LHCN-M2 (cell line): ENCODE data around the gene HOXB5. TPM values are rescaled to one million over a fixed set of nuclear protein-coding genes. Genes with fewer than 3 reads are reported as not detected.
A peak's percentile ranks its signal among the peaks of the same experiment; 100 is the strongest.

Experiments
- DNase-seq: peaks from one replicate; pipeline ENCODE4 v3.0.0-alpha.2; 2012; ENCODE audit warnings: low read depth
- total RNA-seq: library from RNA; depleted of rRNA; stranded (reverse); fragments of >200 nt; gene quantifications from 2 replicates; pipeline ENCODE4 v1.2.3, GENCODE V29; 2014

Gene HOXB5
- total RNA-seq, 1 experiment from 2014 or later: 1.8 TPM

DNA sequence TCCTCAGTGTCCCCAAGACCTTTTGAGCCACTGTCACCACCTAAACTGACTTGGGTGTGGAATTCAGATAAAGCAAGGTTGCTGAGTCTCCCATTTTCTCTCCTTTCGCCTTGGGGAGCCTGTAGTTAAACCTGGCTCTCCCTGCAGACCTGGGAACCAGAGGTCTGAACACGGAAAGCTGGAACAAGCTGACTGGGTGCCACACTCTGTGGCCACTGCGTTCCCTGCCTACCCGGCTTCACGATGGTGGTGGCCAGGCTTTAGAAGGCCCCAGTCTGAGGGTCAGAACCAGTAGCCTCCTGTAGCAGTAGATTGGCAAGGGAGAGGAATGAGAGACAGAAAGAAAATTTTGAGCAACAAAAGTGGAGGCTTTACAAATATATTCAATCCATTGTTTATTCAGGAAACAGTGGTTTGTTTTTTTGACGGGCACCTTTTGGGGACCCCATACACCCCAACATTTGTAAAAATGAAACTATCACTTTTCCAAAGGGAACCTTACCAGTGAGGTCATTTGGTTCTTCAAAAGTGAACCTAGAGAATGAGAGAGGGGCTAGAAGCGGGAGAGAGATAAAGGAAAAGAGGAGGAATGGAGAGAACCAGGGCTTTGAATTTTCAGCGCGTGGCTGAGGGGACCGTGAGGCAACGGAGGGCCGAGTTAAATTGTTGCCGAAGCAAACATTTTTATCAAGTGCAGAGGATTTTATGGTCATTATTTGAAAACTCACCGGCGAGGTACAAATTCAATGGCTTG is 23.3 kb upstream of the HOXB5 start:
- no peak for DNase-seq

DNA sequence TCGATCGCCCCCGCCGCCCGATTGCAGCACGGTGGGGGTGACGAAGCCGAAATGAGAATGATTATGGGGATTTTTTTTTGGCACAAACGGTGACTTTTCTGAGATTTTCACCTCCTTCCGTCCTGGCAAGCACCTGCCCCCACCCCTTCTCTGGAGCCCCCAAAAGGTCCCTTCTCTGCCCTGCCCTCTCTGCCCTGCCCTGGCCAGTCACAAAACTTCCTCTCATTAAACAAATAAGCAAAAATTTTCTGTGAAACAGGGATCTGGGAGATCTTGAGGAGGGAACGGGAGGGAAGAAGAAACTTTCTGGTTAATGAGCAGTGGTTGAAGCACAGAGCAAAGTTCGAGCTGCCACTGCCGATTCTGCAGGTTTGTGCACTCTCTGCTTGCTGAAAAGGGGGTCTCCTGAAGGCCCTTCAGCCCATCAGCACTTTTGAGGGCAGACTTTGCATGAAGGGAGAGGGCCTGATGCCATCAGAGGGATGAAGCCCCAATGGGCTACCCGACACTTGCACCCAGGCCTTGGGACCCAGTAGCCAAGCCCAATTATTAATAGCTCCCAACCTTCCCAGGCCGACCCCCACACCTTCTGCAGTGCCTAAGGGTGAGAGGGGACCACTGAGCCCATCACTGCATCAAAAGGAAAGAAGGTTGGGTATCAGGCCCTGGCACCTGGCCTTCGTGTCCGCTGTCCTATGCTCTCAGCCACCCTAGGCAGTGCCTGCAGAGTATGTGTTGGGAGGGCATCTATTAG is 22.6 kb upstream of the HOXB5 start:
- no peak for DNase-seq

- DNase-seq: peak; percentile 63
Observed at GRCh38 chr17:48615047-48615962, 21.7 kb upstream of the HOXB5 start, which contains the start of gene HOXB8. TSS of gene HOXB8 (minus strand) at chr17:48615292. CDS start at chr17:48614704, 588 bp downstream.

DNA sequence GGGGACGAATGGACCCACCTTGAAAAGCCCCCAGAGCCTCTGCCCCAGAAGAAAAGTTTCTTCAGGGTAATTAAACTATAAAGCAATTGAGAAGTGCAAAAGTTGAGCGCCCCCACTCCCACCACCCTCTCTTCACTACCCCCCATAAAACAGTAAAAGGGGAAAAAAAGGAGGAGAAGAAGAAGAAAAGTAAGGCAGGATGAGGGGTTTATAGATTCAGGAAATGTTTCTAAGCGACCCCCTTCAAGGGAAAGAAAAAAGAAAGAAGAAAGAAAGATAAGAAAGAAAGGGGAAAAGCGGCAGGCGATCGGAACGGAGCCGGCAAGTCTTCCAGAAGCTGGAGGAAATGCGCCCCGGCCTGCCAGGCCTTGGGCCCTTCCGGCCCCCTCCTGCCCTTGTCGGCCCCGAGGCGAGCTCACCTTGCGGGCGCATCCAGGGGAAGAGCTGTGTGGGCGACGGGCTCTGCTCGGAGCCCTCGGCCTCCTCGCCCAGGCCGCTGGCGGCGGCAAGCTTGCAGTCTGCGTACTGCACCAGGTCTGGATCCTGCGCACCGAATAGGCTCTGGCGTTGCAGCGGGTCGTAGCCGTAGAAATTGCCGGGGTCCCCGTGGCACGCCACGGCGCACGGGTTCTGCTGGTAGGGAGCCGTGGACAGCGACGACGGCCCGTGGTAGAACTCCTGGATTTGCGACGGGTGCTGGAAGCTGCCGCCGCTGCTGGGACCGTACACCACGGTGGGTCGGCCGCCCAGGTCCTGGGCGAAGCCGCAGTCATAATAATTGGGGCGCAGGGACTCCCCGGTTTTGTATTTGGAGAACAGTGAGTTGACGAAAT is 20.5 kb upstream of the HOXB5 start:
- peak; percentile 52 for DNase-seq

DNA sequence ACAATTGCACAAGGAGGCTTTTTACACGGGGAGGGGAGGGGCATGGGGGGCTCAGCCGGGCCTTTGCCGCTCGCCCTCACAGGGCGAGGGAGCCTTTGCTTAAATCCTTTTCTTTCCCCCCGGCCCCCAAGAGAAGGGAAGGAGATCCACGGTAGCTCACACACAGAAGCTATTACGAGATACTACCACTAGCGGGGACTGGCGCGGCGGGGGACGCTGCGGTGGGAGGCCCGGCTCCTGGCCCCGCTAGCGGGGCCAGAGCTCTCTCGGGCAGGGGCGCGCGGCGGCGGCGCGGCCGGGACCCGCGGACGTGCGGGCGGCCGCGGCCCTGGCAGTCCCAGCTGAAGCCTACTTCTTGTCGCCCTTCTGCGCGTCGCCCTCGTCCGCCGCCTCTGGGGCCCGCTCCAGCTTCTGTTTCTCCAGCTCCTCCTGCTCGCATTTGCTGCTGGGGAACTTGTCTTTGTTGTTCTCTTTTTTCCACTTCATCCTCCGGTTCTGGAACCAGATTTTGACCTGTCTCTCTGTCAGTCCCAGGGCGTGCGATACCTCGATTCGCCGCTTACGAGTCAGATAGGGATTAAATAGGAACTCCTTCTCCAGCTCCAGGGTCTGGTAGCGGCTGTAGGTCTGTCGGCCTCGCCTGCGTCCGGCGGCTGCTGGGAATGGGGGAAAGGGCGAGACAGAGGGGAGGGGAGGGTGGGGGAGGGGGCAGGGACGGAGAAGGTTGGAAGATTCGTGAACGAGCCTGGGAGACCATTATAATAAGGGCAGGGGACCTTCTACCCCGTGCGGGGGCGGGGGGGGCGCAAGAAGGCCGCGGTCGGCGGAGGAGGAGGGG is 19.5 kb upstream of the HOXB5 start:
- peak; percentile 72 for DNase-seq

DNA sequence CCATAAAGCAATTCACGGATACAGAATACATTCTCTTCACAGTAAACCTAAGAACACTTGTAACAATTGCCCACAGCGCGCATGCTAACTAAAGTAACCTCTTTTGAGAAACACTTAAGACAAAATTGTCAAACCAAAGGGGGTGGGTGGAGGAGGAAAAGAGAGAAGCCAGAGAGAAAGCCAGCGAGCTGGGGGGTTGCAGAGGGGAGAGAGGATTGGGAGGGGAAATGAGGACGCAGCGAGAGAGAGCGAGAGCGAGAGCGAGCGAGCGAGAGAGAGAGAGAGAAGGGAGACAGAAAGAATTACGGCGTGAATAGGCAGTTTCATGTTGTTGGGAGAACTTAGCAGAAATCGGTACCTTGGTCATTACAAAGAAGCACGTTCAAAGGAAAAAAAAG is 18.9 kb upstream of the HOXB5 start:
- DNase-seq: peak; percentile 57

- DNase-seq: peak; percentile 72
Observed at GRCh38 chr17:48611681-48612455, 18.3 kb upstream of the HOXB5 start.

- peak; percentile 52 for DNase-seq
Observed at GRCh38 chr17:48611213-48611612, 17.6 kb upstream of the HOXB5 start.

DNA sequence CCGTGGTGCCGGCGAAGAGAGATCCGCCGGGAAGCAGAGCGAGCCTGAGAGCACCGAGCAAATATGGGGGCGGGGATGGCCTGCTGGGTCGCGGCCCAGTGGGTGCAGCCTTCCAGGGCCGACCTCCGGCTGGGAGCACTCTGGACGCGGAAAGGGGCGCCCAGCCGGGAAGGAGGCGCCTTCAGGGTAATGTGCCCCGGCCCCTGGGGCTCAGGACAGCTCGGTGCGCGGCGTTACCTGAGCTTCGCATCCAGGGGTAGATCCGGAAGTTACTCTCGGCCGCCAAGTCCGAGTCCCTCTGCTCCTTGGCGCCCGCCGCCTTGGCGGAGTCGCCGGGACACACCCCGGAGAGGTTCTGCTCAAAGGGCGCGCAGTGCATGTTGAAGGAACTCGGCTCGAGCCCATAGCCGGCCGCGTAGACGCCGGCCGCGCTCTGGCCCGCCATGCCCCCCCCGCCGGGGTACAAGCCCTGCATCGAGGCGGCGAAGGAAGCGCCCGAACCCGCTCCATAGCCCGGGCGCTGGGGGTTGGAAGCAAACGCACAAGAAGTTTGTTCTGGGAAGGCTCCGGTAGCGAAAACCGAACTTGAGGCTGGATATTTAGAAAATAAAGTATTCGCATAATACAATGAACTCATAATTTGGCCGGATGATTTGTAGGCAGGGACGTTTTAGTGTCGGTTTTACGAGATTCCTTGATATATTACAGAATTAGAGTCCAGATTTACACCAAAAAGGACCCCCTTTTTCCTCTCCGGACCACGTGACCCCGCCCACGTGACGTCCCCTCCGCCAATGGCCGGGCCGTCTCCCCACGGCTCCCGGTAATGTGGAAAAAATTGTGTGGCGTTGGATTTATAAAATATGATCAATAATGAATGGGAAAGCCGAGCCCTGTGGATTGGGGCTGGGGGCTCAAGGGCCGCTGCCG is 17.0 kb upstream of the HOXB5 start, which contains the start of gene HOXB7:
HOXB7 (minus strand) TSS at position 736 of the 930 bp plus-strand sequence; CDS start at position 637, 99 bp downstream.
- DNase-seq: peak; percentile 73

GRCh38 chr17:48609759-48610281 is 16.2 kb upstream of the HOXB5 start:
- no peak for DNase-seq

- no peak for DNase-seq
Observed at GRCh38 chr17:48609033-48609432, 15.5 kb upstream of the HOXB5 start.

DNA sequence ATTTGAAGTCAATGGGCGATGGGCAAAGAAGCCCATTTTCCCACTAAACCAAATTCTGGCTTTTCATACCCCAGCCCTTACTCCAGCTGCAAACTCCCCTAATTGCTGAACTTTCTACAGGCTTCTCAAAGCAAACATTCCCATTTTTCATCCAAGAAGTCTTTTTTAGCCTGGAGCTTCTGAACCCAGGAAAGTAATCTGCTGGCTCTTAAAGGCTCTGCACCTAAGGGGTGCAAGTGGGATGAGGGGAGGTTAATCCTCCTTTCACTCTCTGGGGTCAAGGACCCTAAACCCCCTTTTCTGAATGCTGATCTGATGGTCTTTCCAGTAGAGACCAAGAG is 14.9 kb upstream of the HOXB5 start:
- DNase-seq: no peak

GRCh38 chr17:48606892-48607614 is 13.5 kb upstream of the HOXB5 start:
- DNase-seq: no peak

- no peak for DNase-seq
Observed at GRCh38 chr17:48605991-48606891, 12.7 kb upstream of the HOXB5 start.

GRCh38 chr17:48605409-48605919 is 11.9 kb upstream of the HOXB5 start:
- DNase-seq: peak; percentile 26
